NCI-H1930 (cell line): ENCODE results near the gene ICOSLG.
"Not testable (repeated sequence)": the region's sequence is repeated elsewhere in the genome, so short reads cannot be mapped to it uniquely, and the experiment has no call there.

Experiments used
- DNase-seq, 2 experiments: peaks; one replicate each; lab custom pipeline; 2025; lab: John Stamatoyannopoulos, UW

ICOSLG gene, protein sequence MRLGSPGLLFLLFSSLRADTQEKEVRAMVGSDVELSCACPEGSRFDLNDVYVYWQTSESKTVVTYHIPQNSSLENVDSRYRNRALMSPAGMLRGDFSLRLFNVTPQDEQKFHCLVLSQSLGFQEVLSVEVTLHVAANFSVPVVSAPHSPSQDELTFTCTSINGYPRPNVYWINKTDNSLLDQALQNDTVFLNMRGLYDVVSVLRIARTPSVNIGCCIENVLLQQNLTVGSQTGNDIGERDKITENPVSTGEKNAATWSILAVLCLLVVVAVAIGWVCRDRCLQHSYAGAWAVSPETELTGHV

DNA sequence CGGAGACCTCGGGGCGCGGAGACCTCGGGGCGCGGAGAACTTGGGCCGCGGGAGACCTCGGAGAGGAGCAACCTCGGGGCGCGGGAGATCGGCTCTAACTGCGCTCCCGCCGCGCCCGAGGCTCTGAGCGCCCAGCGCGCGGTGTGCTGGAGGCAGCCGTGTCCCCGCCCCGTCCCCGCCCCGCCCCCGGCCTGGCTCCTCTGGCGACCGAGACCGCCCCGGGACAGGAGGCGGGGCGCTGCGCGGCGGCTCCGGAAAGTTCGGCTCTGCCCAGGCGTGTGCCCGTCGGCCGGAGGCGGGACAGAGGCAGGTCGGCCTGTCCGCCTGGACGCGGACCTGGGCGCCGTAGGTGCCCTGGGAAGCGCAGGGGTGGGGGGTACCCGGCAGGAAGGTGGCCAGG, at the start of gene ICOSLG:
Gene ICOSLG (minus strand): TSS at position 102 of the 400 bp plus-strand sequence. CDS start 126 bp downstream, outside the sequence.
- DNase-seq, result not testable (repeated sequence)

DNA sequence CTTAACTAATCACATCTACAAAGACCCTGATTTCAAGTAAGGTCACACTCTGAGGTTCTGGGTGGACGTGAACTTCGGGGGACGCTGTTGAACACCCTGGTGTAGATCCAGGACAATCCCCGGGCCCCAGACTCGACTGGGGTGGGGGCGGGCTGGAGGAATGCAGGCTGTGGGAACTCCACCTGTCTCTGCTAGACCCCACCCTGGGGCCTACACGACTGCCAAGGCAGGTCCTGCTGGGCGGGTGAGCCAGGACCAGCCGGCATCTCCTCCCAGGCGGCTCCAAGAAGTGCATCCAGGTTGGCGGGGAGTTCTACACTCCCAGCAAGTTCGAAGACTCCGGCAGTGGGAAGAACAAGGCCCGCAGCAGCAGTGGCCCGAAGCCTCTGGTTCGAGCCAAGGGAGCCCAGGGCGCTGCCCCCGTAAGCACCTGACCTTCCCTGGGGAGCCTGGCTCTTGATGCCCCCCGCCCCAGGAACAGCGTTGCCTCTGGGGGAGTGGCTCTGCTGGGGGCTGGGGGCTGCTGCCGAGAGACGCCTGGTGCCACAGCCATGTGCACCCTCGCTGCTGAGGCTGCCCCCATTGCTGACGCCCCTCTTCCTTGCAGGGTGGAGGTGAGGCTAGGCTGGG, 48.8 kb upstream of the ICOSLG start:
- no peak for DNase-seq

DNA sequence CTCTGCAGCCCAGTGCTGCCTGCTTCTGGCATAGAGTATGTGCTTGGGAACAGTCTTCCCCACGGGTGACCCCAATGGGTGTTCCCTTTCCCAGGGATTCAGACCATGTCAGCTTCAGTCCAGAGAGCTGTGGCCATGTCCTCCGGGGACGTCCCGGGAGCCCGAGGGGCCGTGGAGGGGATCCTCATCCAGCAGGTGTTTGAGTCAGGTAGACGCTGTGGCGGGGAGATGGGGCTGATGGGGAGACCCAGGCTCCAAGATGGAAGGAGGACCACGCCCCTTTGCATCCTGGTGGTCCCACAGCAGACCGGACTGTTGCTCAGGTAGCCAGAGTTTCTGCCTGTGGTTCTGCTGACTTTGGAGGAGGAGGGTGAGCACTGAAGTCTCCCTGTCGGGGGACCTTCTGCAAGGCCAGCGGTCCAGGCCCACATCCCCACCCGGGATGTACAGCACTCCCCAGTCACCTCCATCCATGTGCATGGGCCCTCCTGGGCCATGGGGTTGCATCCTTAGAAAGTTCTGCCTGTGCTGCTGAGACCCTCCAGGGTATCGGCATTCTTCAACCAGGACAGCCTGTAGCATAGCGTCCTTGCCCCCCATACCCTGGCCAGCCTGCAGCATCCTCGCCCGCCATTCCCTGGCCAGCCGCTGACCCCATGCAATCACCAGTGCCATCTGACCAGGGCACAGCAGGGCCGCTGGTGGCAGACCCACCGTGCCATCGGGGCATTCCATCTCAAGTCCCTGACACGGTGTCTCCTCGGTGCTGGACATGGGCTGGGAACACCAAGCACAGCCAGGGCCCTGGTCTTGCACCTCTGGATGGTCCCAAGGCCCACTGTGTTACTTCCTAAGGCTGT, 47.7 kb upstream of the ICOSLG start:
- DNase-seq, result no peak

DNA sequence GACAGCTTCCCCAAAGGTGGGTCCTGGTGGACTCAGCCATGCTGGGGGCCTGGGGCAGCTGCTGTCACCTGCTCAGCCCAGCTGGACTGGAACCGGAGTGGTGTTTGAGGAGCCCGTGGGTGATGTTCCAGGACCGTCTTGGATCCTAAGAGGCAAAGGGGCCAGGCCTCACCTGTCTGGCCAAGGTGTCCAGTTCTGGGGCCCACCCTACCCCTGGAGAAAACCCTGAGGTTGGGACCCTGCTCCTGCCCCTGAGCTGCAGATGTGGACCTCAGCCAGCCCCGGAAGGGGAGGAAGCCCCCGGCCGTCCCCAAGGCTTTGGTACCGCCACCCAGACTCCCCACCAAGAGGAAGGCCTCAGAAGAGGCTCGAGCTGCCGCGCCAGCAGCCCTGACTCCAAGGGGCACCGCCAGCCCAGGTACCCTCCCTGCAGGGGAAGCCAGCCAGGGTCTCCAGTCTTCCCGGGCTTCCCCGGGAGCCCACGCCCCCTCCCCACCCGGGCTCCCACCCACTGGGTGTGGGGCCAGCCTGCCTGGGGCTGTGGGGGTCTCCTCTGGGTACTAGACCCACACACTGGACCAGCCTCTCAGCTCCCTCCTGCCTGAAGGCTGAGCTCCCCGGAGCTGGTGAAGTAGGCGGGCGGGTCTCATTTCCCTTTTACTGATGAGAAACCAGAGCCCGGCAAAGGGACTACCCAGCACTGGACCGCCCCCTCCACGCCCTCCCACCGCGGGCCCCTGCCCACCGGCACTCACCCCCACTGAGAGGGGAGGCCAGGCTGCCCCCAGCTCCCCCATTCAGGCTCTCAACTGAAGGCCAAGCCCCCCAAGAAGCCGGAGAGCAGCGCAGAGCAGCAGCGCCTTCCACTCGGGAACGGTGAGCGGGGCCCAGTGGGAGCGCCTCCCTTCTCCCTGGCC, 46.2 kb upstream of the ICOSLG start:
- DNase-seq, result no peak

DNA sequence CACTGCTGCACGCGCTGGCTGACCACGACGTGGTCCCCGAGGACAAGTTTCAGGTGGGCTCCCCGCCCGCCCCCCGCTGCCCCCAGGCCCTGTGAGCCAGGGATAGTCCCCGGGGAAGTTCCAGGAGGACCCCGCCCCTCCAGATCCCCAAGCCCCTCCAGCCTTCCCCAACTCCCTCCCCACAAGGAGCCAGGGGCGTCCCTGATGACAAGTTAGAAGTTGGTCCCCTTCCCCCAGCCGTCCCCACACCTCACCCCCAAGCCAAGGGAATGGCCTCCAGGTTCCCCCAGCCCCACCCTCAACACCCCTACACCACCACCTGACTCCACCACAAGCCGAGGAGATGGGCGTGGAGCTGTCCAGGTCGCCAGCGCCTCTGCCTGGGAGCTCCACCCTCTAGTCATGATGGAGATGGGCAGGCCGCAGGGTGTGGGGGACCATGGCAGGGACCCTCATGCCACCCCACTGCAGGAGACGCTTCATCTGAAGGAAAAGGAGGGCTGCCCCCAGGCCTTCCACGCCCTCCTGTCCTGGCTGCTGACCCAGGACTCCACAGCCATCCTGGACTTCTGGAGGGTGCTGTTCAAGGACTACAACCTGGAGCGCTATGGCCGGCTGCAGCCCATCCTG, 45.5 kb upstream of the ICOSLG start:
- no peak for DNase-seq

DNA sequence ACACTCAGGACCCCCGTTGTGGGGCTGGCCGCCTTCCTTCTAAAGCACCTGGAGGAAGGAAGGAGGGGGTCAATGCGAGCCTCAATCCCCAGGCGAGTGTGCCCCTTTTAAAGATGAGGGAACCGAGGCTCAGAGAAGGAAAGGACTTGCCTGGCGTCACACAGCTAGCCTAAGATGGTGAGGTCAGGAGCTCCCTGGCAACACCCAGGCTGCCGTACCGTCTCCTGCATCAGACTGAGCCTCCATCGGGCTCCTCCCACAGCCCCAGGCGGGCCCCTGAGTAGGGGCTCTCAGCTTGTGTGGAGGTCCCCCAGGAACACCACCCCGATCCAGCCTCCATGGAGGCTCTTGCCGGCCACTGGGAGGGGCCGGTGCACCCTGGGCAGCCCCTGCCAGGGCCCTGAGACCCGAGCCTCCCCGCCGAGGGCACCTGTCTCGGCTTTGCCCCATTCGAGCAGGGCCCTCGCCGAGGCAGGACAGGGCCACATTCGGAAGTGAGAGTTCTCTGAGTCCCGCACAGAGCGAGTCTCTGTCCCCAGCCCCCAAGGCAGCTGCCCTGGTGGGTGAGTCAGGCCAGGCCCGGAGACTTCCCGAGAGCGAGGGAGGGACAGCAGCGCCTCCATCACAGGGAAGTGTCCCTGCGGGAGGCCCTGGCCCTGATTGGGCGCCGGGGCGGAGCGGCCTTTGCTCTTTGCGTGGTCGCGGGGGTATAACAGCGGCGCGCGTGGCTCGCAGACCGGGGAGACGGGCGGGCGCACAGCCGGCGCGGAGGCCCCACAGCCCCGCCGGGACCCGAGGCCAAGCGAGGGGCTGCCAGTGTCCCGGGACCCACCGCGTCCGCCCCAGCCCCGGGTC, 44.6 kb upstream of the ICOSLG start, which contains the start of gene AIRE:
Gene AIRE (plus strand): TSS at position 739 of the 855 bp plus-strand sequence. CDS start 131 bp downstream, outside the sequence.
- no peak for DNase-seq

DNA sequence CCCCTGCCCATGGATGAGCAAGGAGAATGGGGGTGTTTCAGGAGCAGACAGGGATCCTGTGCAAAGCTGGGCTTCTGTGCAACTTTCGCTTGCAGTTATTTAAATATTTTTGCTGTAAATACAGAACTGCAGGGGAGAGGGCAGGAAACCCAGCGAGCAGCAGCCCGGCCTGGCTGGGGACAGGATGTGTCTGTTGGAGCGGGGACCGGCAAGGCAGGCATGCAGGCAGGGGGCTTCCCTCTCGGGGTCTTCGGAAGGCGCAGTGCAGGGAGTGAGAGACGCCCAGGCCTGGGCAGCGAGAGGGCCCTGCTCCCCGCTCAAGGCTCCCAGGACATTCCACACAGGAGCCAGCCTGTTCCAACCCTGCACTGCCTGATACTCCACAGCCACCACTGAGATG, 43.2 kb upstream of the ICOSLG start:
- no peak for DNase-seq

DNA sequence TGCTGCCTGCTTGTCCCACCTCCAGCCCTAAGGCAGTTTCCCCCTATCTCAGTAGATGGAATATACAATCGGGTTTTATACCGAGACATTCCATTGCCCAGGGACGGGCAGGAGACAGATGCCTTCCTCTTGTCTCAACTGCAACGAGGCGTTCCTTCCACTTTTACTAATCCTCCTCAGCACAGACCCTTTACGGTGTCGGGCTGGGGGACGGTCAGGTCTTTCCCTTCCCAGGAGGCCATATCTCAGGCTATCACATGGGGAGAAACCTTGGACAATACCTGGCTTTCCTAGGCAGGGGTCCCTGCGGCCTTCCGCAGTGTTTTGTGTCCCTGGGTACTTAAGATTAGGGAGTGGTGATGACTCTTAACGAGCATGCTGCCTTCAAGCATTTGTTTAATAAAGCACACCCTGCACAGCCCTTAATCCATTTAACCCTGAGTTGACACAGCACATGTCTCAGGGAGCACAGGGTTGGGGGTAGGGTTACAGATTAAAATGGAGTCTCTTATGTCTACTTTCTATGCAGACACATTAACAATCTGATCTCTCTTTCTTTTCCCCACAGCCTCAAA, 42.6 kb upstream of the ICOSLG start:
- DNase-seq, result not testable (repeated sequence)

DNA sequence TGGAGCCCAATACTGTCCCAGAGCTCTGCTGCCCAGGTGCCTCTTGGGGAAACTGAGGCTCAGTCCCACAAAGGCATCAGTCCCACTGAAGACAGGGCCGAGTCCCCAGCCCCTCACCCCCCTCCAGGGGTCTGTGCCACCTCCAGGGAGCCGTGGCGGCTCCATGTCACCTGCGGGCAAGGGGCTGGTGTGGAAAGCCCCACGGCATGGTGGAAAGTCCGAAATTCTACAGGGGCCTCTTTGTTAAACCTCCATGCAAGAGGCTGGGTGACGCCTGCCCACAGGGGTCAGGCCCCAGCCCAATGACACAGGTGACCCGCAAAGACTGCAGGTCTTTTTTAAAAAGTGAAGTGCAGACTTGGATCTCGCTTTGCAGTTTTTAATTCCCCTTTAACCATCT, 41.6 kb upstream of the ICOSLG start:
- DNase-seq, result no peak

DNA sequence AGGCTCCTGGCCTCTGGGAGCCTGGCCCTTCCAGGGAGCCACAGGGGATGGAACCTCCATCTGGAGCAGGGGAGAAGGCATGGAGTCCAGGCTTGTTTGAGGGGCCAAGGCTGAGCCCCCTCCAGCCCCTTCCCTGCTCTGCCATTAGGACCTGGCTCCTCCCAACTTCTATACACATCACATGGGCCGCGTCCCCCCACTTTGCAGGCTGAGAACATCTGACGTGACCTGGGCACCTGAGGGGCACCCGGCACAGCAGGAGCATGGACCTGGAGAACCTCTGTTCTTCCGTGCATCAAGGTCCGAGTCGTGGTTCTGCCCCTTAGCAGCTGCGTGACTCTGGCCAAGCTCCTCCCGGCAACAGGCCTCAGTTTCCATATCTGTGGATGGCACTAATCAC, 41.1 kb upstream of the ICOSLG start:
- DNase-seq, result no peak

DNA sequence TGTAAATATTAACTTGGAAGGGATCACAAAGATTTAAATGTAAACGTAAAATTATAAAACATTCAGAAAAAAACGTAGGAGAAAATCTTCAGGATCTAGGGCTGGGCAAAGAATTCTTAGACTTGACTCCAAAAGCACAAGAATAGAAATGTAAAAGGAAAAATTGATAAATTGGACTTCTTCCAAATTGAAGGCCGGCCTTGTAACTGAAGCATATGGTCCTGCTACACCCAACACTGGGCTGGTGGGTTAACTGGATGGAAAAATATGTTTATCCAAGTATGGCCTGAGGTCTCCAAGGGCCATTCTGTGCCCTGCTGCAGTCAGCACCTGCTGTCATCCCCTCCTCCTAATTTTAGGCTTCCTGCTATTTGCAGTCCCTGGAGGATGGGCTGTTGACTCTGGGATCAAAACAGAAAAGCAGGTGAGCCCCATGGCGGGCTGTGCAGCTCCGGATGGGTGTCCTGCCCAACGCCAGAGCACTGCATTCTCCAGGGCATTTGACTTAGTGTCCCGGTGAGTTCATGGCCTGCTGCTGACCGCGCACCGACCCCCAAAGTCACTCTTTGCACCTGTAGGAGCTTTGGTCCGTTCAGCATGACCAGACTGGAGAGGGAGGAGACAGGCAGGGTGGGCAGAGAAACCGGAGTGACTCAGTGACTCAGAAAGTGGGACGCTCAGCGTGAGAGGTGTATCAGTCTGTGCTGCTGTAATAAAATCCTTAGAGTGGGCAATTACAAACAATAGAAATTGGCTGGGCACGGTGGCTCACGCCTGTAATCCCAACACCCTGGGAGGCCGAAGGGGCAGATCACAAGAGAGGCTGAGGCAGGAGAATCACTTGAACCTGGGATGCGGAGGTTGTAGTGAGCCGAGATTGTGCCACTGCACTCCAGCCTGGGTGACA, 38.9 kb upstream of the ICOSLG start:
- peak; percentile 23 to 65 for DNase-seq

DNA sequence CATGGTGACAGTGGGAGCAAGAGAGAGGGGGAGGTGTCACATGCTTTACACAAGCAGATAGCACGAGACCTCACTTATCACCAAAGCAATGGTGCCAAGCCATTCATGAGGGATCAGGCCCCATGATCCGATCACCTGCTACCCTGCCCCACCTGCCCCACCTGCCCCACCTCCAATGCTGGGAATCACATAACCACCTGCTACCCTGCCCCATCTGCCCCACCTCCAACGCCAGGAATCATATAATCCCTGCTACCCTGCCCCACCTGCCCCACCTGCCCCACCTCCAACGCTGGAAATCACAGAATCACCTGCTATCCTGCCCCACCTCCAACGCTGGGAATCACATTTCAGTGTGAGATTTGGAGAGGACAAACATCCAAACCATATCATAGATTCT, 34.3 kb upstream of the ICOSLG start:
- DNase-seq, result no peak

DNA sequence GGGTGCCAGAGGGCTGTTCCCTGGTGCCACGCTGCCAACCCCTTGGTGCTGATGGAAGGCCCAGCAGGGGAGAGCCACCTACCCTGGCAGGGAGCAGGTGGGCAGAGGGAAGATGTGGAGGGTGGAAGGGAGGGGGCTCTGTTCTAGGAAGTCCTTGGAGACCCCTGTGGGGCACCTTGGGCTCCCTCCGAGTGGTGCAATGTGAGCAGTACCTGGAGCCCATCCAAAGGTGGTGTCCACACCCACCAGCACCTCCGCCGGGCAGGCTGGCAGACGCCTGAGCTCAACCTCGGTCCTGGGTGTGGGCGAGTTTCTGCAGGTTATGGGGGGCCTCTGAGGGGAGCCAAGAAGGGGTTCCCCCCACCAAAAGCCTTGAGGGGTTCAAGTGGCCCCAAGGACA, 32.3 kb upstream of the ICOSLG start:
- DNase-seq, result no peak

DNA sequence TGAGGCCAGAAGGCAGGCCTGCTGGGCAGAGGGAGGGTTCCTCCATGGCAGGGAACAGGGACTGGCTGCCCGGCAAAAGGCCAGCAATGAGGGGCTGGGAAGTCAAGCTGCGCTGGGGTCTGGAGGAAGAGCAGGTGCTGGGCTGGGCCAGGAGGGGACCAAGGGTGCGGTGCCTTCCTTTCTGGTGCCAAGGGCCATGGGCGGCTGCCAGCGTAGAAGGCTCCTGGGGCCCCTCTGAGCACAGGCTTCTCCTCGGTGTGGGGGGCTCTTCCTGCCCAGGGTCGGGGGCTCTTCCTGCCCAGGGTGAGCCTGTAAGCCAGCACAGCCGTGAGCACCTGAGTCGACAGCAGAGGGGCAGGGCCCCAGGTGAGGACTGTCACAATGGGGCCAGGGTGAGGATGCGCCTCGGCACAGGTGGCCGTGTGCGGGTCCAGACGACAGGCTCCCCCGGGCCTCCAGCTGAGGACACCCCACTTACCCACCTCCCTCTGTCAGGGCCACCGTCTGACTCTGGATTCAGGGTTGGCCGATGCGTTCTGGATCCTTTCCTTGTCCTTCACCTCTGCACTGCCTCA, 31.6 kb upstream of the ICOSLG start:
- no peak for DNase-seq

DNA sequence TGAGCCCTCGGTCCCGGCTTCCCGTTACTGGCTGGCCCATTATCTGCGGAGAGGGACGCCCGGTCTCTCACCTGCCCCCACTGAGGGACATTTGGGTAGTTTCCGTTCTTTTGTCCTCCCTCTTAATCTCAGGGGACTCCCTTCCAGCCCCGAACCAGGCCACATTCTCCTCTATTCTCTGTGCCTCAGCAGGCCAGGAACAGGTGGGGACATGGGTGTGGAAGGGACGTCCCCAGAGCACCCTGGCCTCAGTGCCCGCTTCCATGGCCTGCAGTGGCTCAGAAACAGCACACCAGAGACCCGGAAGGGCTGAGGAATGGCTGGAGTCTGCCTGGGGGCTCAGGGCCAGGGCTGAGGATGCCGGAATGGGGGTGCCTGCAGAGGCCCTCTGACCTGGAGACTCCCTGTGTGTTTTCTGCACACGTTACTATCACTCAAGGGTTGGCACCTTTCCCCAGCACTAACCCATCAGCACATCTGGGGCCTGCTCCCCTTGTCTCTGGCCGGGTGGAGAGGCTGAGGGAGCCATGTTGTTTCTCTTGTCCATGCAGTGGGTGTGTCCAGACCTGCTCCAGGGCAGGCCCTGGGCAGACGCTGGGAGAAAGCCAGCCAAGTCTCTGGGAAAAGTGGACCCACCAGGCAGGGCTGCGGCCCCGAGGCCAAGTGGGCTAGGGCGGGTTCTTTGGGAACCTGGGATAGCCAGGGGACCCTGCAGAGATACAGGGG, 31.0 kb upstream of the ICOSLG start:
- DNase-seq, result no peak

DNA sequence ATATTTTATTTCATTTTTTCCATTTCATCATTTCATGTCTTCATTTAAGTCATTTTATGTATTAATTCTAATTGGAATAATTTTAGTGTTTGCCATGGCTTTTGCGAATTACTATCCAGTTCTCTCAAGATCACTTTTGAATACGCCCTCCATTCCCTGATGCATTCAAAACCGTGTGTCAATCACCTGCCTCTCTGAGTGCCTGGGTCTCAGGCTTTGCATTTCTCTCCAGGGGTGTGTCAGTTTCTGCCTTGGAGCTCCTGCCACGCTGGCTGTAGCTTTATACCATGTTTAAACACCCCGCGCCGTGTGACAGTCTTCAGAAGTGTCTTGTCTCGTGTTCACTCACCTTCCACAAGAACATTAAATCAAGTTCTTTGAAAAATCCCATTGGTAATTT, 28.3 kb upstream of the ICOSLG start:
- DNase-seq, result no peak

DNA sequence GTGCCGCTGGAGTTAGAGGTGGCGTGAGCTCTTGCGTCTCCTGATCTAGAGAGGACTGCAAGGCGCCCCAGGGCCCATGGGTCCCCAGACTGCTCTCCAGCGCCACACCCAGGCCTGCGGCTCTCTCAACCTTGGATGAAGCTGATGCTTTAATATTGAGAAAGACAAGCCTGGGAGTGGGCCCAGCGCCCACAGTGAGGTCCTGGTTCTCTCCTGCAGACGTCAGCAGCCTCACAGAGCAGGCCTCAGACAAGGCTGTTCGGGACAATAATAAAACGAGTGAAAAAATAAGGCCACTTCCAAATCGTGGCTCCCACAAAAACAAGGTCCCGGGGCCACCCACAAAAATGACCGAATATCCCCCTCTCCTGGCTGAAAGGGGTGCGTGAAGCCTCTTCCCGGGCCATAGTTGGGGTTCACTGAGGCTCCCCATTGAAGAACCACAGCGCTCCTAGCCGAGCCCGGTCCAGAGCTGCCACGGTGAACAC, 27.0 kb upstream of the ICOSLG start:
- no peak for DNase-seq
